Endothelial cell of umbilical vein (primary cell): ENCODE measurements around the gene RHOH. TPM values are rescaled to one million over a fixed set of nuclear protein-coding genes. Genes with fewer than 3 reads are reported as not detected.

Experiments
- BruUV-seq: library from RNA; stranded (reverse); fragments of 400-500 nt; replicated peaks from 2 replicates; lab custom pipeline; 2021; lab: Mats Ljungman, UMichigan
- CTCF ChIA-PET: fragments of 300-600, 350-600 bp; sonication (Branson Sonifier 250); formaldehyde crosslinking; loops from one replicate; lab custom pipeline; 2021; ENCODE audit warnings: antibody characterized with exemption, inconsistent platforms; lab: Charles Lee
- POLR2A ChIA-PET: fragments of 300-600, 350-600 bp; sonication (Branson Sonifier 250); formaldehyde crosslinking; loops from one replicate; lab custom pipeline; 2021; ENCODE audit warnings: antibody characterized with exemption, inconsistent platforms; lab: Charles Lee
- DNase-seq: peaks from one replicate; pipeline ENCODE4 v3.0.0-alpha.2; 2011; ENCODE audit warnings: low read depth, low spot score
- FAIRE-seq: peaks from 2 replicates; lab custom pipeline; 2011; peaks lifted over from hg19 to GRCh38; lab: Jason Lieb, UNC
- H2AFZ ChIP-seq: 2 replicates; pipeline ENCODE4 v1.6.0; 2012; ENCODE audit warnings: low read depth, low read length, control low read depth, inconsistent platforms
- H3K27ac ChIP-seq: 2 replicates; pipeline ENCODE4 v1.5.1; 2011; ENCODE audit warnings: low read depth, mild to moderate bottlenecking, control low read depth, low read length, moderate library complexity; ENCODE audit not compliant: insufficient read depth
- H3K27me3 ChIP-seq, 2 experiments: 2 replicates each; pipeline versions ENCODE4 v1.6.0 to v1.6.1; 2011; ENCODE audit warnings: low read length in 2 of 2, mixed read lengths in 1 of 2; ENCODE audit not compliant: control insufficient read depth in 2 of 2, insufficient read depth in 2 of 2
- H3K36me3 ChIP-seq, 2 experiments: 2 replicates in 1 of 2; 3 replicates in 1 of 2; pipeline ENCODE4 v1.5.1; 2011; ENCODE audit warnings: low read length in 2 of 2, mild to moderate bottlenecking in 1 of 2, moderate library complexity in 1 of 2; ENCODE audit not compliant: control insufficient read depth in 2 of 2, insufficient read depth in 2 of 2; ENCODE audit errors: extremely low read depth in 1 of 2
- H3K4me1 ChIP-seq: 3 replicates; pipeline ENCODE4 v1.5.1; 2011; ENCODE audit warnings: mild to moderate bottlenecking, low read length; ENCODE audit not compliant: control insufficient read depth, insufficient read depth; ENCODE audit errors: extremely low read depth
- H3K4me2 ChIP-seq: 2 replicates; pipeline ENCODE4 v1.6.1; 2011; ENCODE audit warnings: low read length, control low read depth, mixed read lengths; ENCODE audit not compliant: insufficient read depth
- H3K4me3 ChIP-seq, 3 experiments: fragments of 200-600 bp in 1 of 3; sonication (generic), shearing (Covaris generic) in 1 of 3; replicated peaks in 1 of 3; 2 replicates each; pipeline ENCODE4 v1.5.1; 2011 to 2016; ENCODE audit warnings: control low read depth in 3 of 3, low read length in 3 of 3, mild to moderate bottlenecking in 2 of 3, inconsistent platforms in 1 of 3, low read depth in 1 of 3, moderate library complexity in 1 of 3; ENCODE audit not compliant: insufficient read depth in 1 of 3
- H3K79me2 ChIP-seq: 2 replicates; pipeline ENCODE4 v1.6.0; 2012; ENCODE audit warnings: low read length, inconsistent platforms; ENCODE audit not compliant: control insufficient read depth, insufficient read depth
- H3K9ac ChIP-seq: replicated peaks from 2 replicates; pipeline ENCODE3; 2011; ENCODE audit warnings: low read length, control low read depth; ENCODE audit not compliant: insufficient read depth; ENCODE audit errors: extremely low read depth
- H3K9me1 ChIP-seq: replicated peaks from 3 replicates; pipeline ENCODE4 v1.6.0; 2011; ENCODE audit warnings: mild to moderate bottlenecking, low read length; ENCODE audit not compliant: control insufficient read depth, insufficient read depth; ENCODE audit errors: extremely low read depth
- H3K9me3 ChIP-seq: replicated peaks from 2 replicates; pipeline ENCODE4 v1.5.1; 2012; ENCODE audit warnings: low read length, inconsistent platforms; ENCODE audit not compliant: control insufficient read depth, insufficient read depth
- H4K20me1 ChIP-seq: replicated peaks from 2 replicates; pipeline ENCODE3; 2011; ENCODE audit warnings: mild to moderate bottlenecking, low read length; ENCODE audit not compliant: control insufficient read depth, insufficient read depth; ENCODE audit errors: extremely low read depth
- EZH2 ChIP-seq: IDR thresholded peaks from 2 replicates; pipeline ENCODE4 v1.6.1; 2012; ENCODE audit warnings: borderline replicate concordance, low read depth, mild to moderate bottlenecking, moderate library complexity, low read length, inconsistent platforms; ENCODE audit not compliant: severe bottlenecking
- FOS ChIP-seq: IDR thresholded peaks from 2 replicates; pipeline ENCODE4 v1.6.1; 2011; ENCODE audit warnings: mild to moderate bottlenecking, low read length, moderate library complexity, borderline replicate concordance; ENCODE audit not compliant: insufficient read depth
- GATA2 ChIP-seq: IDR thresholded peaks from 2 replicates; pipeline ENCODE4 v1.7.0; 2011; ENCODE audit warnings: low read depth, mild to moderate bottlenecking, moderate library complexity, mixed read lengths, low read length; ENCODE audit not compliant: insufficient read length, insufficient read depth
- JUN ChIP-seq: IDR thresholded peaks from 2 replicates; pipeline ENCODE4 v1.6.1; 2011; ENCODE audit warnings: borderline replicate concordance, low read depth; ENCODE audit not compliant: insufficient read length, insufficient read depth
- MYC ChIP-seq: IDR thresholded peaks from one replicate; pipeline ENCODE4 v1.6.1; 2011; ENCODE audit warnings: mild to moderate bottlenecking, low read depth, low read length
- POLR2A ChIP-seq: IDR thresholded peaks from 2 replicates; pipeline ENCODE4 v1.6.1; 2012; ENCODE audit warnings: low read depth, mild to moderate bottlenecking, control low read depth, low read length
- POLR2AphosphoS5 ChIP-seq: IDR thresholded peaks from 2 replicates; pipeline ENCODE4 v1.6.1; 2012; ENCODE audit warnings: low read depth, mild to moderate bottlenecking, control low read depth, low read length, moderate library complexity; ENCODE audit not compliant: insufficient read depth
- dilution Hi-C: fragments of 300-500 bp; cut with MboI; formaldehyde crosslinking; loops from one replicate; pipeline ENCODE4 v1.15.0; 2019; ENCODE audit warnings: low sequenced_read_pairs; ENCODE audit not compliant: extremely low pct_ligation_motif_present
- intact Hi-C: fragments of 100-400 bp; cut with micrococcal nuclease; formaldehyde crosslinking; loops from one replicate; pipeline ENCODE4 v1.10.0; 2022
- polyA plus RNA-seq, 4 experiments: library from polyadenylated mRNA; depleted of rRNA in 3 of 4; stranded (reverse) in 3 of 4; unstranded in 1 of 4; fragments of >200 nt; gene quantifications; 2 replicates each; pipeline versions ENCODE4 v1.2.1 to v1.2.3, GENCODE V29; 2011 to 2012; ENCODE audit warnings: missing spikeins in 1 of 4
- total RNA-seq: library from RNA; stranded (reverse); gene quantifications from 2 replicates; pipeline ENCODE4 v1.2.3, GENCODE V29; 2021
- TF ChIP-seq, protein P1 (sequence below), 2 donors: IDR thresholded peaks; 1 replicate in 1 of 2; 2 replicates in 1 of 2; pipeline ENCODE4 v1.5.1; 2011; ENCODE audit warnings: low read length in 2 of 2, mild to moderate bottlenecking in 2 of 2, moderate library complexity in 2 of 2, control low read depth in 1 of 2, inconsistent platforms in 1 of 2, low read depth in 1 of 2; ENCODE audit not compliant: insufficient read depth in 1 of 2; ENCODE audit errors: extremely low read depth in 1 of 2
- TF ChIP-seq, protein P2 (sequence below): IDR thresholded peaks from 2 replicates; pipeline ENCODE4 v1.6.1; 2011; ENCODE audit not compliant: insufficient read depth, insufficient read length

The RHOH gene
- total and polyA plus RNA-seq, 2 donors (not counting 3 experiments of a cell fraction or from before 2014, with no cell fraction given), result not detected

DNA sequence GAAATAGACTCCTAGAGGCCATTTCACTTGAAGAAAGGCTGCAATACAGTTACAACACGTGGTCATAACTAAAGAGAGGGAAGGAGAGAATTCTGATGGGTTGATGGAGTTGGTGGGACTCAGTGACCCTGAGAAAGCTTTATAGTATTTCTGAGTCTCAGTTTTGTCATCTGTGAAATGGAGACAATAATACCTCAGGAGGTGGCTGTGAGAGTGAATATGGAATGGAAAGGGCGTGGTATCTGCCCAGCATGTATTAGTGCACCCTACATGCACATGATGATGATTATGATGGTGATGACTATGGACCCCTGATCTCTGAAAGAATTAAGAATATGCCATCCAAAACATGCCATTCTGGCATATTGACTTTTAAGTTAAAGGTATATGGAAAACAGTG lies 66.0 kb downstream of the RHOH start:
- FAIRE-seq, result no peak

More for the DNA sequence above, 66.0 kb downstream of the RHOH start:
- no peaks in the 10 kb centered on the region for H4K20me1 ChIP-seq
- TF ChIP-seq FOS (no peak), JUN (no peak), EZH2 (no peak), GATA2 (no peak), POLR2A (no peak), POLR2AphosphoS5 (no peak), MYC (no peak)
- TF ChIP-seq, protein P1, sequence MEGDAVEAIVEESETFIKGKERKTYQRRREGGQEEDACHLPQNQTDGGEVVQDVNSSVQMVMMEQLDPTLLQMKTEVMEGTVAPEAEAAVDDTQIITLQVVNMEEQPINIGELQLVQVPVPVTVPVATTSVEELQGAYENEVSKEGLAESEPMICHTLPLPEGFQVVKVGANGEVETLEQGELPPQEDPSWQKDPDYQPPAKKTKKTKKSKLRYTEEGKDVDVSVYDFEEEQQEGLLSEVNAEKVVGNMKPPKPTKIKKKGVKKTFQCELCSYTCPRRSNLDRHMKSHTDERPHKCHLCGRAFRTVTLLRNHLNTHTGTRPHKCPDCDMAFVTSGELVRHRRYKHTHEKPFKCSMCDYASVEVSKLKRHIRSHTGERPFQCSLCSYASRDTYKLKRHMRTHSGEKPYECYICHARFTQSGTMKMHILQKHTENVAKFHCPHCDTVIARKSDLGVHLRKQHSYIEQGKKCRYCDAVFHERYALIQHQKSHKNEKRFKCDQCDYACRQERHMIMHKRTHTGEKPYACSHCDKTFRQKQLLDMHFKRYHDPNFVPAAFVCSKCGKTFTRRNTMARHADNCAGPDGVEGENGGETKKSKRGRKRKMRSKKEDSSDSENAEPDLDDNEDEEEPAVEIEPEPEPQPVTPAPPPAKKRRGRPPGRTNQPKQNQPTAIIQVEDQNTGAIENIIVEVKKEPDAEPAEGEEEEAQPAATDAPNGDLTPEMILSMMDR (IDR thresholded peaks at IDR 0.05; ENCODE audit: extremely low read depth in 1 of 2, insufficient read depth in 1 of 2, low read depth in 1 of 2, low read length in 2 of 2), result no peak
- TF ChIP-seq, protein P2, sequence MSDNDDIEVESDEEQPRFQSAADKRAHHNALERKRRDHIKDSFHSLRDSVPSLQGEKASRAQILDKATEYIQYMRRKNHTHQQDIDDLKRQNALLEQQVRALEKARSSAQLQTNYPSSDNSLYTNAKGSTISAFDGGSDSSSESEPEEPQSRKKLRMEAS, result no peak
- H3K9me1 ChIP-seq, result no peaks in the 10 kb centered on the region
- H3K4me1 ChIP-seq, result no peaks in the 10 kb centered on the region
- ChIA-PET CTCF (no interaction called here), POLR2A (no interaction called here)
- no peaks in the 10 kb centered on the region for H3K27me3 ChIP-seq
- H3K79me2 ChIP-seq, result no peaks in the 10 kb centered on the region
- no peak overlapping the region for H2AFZ ChIP-seq
- no peaks in the 10 kb centered on the region for H3K9me3 ChIP-seq
- dilution Hi-C loops (no loop called here), intact Hi-C loops (no loop called here)
- no TSS peak for BruUV-seq
- H3K4me2 ChIP-seq, result no peak overlapping the region
- H3K4me3 ChIP-seq, result no peak overlapping the region
- H3K36me3 ChIP-seq, result no peaks in the 10 kb centered on the region
- H3K27ac ChIP-seq, result no peak overlapping the region
- H3K9ac ChIP-seq, result no peak overlapping the region
- DNase-seq, result no peak
